Endothelial cell (in vitro differentiated cells): ENCODE data around the gene ZNRF2. TPM values are rescaled to one million over a fixed set of nuclear protein-coding genes. Genes with fewer than 3 reads are reported as not detected.

Experiments used
- DNase-seq: peaks from one replicate; pipeline ENCODE4 v3.0.0; 2021; ENCODE audit warnings: low spot score
- H3K27ac Mint-ChIP-seq: one replicate; pipeline ENCODE4 v1.8.0; 2021; ENCODE audit warnings: mixed read lengths, inconsistent platforms; ENCODE audit not compliant: unreplicated experiment
- H3K27me3 Mint-ChIP-seq: one replicate; pipeline ENCODE4 v1.8.0; 2021; ENCODE audit warnings: mild to moderate bottlenecking, moderate library complexity, mixed read lengths, inconsistent platforms; ENCODE audit not compliant: unreplicated experiment
- H3K36me3 Mint-ChIP-seq: one replicate; pipeline ENCODE4 v1.8.0; 2021; ENCODE audit warnings: mild to moderate bottlenecking, low read depth, mixed read lengths, inconsistent platforms; ENCODE audit not compliant: unreplicated experiment
- H3K4me1 Mint-ChIP-seq: one replicate; pipeline ENCODE4 v1.8.0; 2021; ENCODE audit warnings: mild to moderate bottlenecking, mixed read lengths, inconsistent platforms; ENCODE audit not compliant: unreplicated experiment
- H3K4me3 Mint-ChIP-seq: one replicate; pipeline ENCODE4 v1.8.0; 2021; ENCODE audit warnings: mild to moderate bottlenecking, mixed read lengths, inconsistent platforms; ENCODE audit not compliant: unreplicated experiment
- H3K9me3 Mint-ChIP-seq: one replicate; pipeline ENCODE4 v1.8.0; 2021; ENCODE audit warnings: mixed read lengths, inconsistent platforms; ENCODE audit not compliant: unreplicated experiment
- CTCF ChIP-seq: fragments of 200-600 bp; sonication (generic); IDR thresholded peaks from one replicate; pipeline ENCODE4 v1.5.0; 2021; ENCODE audit warnings: antibody characterized with exemption; ENCODE audit not compliant: unreplicated experiment
- microRNA-seq: library from miRNA; unstranded; fragments of <30 nt; microRNA quantifications from one replicate; pipeline ENCODE4, GENCODE V29; 2020; ENCODE audit not compliant: unreplicated experiment
- total RNA-seq: library from RNA; stranded (reverse); fragmentation: NEBNext Ultra II Directional; extraction: Animal tissue kit (Norgen Biotek cat#: 25700); gene quantifications from one replicate; pipeline ENCODE4 v1.2.1, GENCODE V29; 2021; ENCODE audit not compliant: unreplicated experiment

The ZNRF2 gene
- total RNA-seq, 1 donor from 2014 or later, result 9.5 TPM

DNA sequence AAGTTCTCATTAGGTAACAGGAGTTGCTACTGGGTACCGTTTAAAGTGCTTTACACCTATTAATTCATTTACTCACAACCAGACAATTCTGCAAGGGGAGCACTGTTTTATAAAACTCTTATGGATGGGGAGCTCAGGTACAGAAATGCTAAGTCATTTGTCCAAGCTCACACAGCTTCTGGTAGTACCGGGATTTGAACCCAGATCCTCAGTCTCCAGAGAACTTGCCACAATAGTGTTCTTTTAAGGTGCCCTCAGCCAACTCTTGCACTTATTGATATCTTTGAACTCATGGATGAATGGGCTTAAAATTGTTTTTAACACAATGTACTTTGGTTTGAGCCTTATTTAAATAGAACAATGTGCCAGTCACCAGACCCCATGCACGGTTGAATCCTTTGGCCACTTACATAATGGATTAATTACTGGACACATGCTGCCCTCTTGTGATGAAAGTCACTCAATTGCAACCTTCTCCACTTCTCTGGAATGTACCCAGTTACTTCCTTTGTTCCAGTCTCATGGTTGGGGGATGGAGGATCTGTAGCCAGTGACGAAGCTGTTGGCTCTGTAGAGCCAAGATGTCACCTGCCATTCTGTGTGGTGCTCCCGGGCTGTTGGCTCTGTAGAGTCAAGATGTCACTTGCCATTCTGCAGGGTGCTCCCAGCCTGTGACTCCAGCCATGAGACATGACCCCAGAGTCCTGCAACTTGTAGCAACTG lies 128.5 kb downstream of the ZNRF2 start:
- no peak overlapping the region for H3K4me3 Mint-ChIP-seq
- peaks cover 12% of the 10 kb centered on the region for H3K36me3 Mint-ChIP-seq
- peak; percentile 35 for DNase-seq
- peaks cover 1% of the 10 kb centered on the region for H3K27me3 Mint-ChIP-seq
- peaks cover 11% of the 10 kb centered on the region for H3K9me3 Mint-ChIP-seq
- peaks cover 18% of the 10 kb centered on the region for H3K4me1 Mint-ChIP-seq
- H3K27ac Mint-ChIP-seq, result no peak overlapping the region
- TF ChIP-seq CTCF, result peak; percentile 24

- H3K4me3 Mint-ChIP-seq, result no peak overlapping the region
- H3K4me1 Mint-ChIP-seq, result peaks cover 15% of the 10 kb centered on the region
- H3K27me3 Mint-ChIP-seq, result peaks cover 1% of the 10 kb centered on the region
- TF ChIP-seq CTCF, result no peak
- DNase-seq, result no peak
- H3K36me3 Mint-ChIP-seq, result peaks cover 12% of the 10 kb centered on the region
- peaks cover 11% of the 10 kb centered on the region for H3K9me3 Mint-ChIP-seq
- H3K27ac Mint-ChIP-seq, result no peak overlapping the region
These were observed 129.5 kb downstream of the ZNRF2 start for GRCh38 chr7:30413864-30414263.

Small RNA genes within 50 kb of the gene (microRNA-seq; reads per million reads assigned to microRNA genes)
- gene MIR550A1 (not detected), gene MIR550B1 (not detected)

Other genes with a start within 250 kb of the ZNRF2 start
- gene MTURN, start 149.6 kb upstream of the ZNRF2 start, total RNA-seq, result 18.0 TPM
- 32.7 TPM for gene NOD1, start 194.2 kb downstream of the ZNRF2 start, total RNA-seq
- 34.0 TPM for gene GGCT, start 220.2 kb downstream of the ZNRF2 start, total RNA-seq